Type B pancreatic cell (in vitro differentiated cells): ENCODE data around the gene BABAM2. TPM values are rescaled to one million over a fixed set of nuclear protein-coding genes. Genes with fewer than 3 reads are reported as not detected.

Source experiments
- DNase-seq: peaks from one replicate; pipeline ENCODE4 v3.0.0; 2021; ENCODE audit warnings: mixed read lengths; ENCODE audit not compliant: unreplicated experiment; ENCODE audit errors: extremely low spot score
- H3K27ac Mint-ChIP-seq: 2 replicates; pipeline ENCODE4 v1.8.0; 2021; ENCODE audit warnings: mild to moderate bottlenecking, mixed read lengths
- H3K27me3 Mint-ChIP-seq: 2 replicates; pipeline ENCODE4 v1.8.0; 2021; ENCODE audit warnings: mixed read lengths
- H3K36me3 Mint-ChIP-seq: 2 replicates; pipeline ENCODE4 v1.8.0; 2021; ENCODE audit warnings: mixed read lengths
- H3K4me1 Mint-ChIP-seq: one replicate; pipeline ENCODE4 v1.8.0; 2021; ENCODE audit warnings: mixed read lengths; ENCODE audit not compliant: unreplicated experiment
- H3K4me3 Mint-ChIP-seq: 2 replicates; pipeline ENCODE4 v1.8.0; 2021; ENCODE audit warnings: mild to moderate bottlenecking, mixed read lengths
- H3K9me3 Mint-ChIP-seq: 2 replicates; pipeline ENCODE4 v1.8.0; 2021; ENCODE audit warnings: mixed read lengths
- total RNA-seq: library from RNA; stranded (reverse); gene quantifications from 2 replicates; pipeline ENCODE4 v1.2.1, GENCODE V29; 2021; ENCODE audit warnings: low replicate concordance
- TF ChIP-seq, protein P1 (sequence below): fragments of 200-600 bp; sonication (generic); conservative IDR thresholded peaks from 2 replicates; pipeline ENCODE4 v1.5.0; 2021; ENCODE audit warnings: antibody characterized with exemption, mild to moderate bottlenecking

Gene BABAM2
- total RNA-seq, 1 donor from 2014 or later, result 30.4 TPM

GRCh38 chr2:28233164-28233676 is 342.7 kb downstream of the BABAM2 start:
- peak overlapping the region; percentile 59 for H3K27ac Mint-ChIP-seq
- no peaks in the 10 kb centered on the region for H3K27me3 Mint-ChIP-seq
- peaks cover 6% of the 10 kb centered on the region for H3K36me3 Mint-ChIP-seq
- H3K4me3 Mint-ChIP-seq, result peak overlapping the region; percentile 36
- DNase-seq, result no peak
- peaks cover 23% of the 10 kb centered on the region for H3K4me1 Mint-ChIP-seq
- no peaks in the 10 kb centered on the region for H3K9me3 Mint-ChIP-seq
- TF ChIP-seq, protein P1, sequence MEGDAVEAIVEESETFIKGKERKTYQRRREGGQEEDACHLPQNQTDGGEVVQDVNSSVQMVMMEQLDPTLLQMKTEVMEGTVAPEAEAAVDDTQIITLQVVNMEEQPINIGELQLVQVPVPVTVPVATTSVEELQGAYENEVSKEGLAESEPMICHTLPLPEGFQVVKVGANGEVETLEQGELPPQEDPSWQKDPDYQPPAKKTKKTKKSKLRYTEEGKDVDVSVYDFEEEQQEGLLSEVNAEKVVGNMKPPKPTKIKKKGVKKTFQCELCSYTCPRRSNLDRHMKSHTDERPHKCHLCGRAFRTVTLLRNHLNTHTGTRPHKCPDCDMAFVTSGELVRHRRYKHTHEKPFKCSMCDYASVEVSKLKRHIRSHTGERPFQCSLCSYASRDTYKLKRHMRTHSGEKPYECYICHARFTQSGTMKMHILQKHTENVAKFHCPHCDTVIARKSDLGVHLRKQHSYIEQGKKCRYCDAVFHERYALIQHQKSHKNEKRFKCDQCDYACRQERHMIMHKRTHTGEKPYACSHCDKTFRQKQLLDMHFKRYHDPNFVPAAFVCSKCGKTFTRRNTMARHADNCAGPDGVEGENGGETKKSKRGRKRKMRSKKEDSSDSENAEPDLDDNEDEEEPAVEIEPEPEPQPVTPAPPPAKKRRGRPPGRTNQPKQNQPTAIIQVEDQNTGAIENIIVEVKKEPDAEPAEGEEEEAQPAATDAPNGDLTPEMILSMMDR, result no peak

- peaks cover 6% of the 10 kb centered on the region for H3K36me3 Mint-ChIP-seq
- no peak overlapping the region for H3K27ac Mint-ChIP-seq
- H3K9me3 Mint-ChIP-seq, result no peaks in the 10 kb centered on the region
- TF ChIP-seq, protein P1, result no peak
- no peak for DNase-seq
- H3K27me3 Mint-ChIP-seq, result no peaks in the 10 kb centered on the region
- H3K4me3 Mint-ChIP-seq, result no peak overlapping the region
- peaks cover 23% of the 10 kb centered on the region for H3K4me1 Mint-ChIP-seq
Measured at GRCh38 chr2:28234807-28235206, 344.3 kb downstream of the BABAM2 start.

GRCh38 chr2:28239207-28239606 is 348.7 kb downstream of the BABAM2 start:
- no peak overlapping the region for H3K4me3 Mint-ChIP-seq
- H3K27ac Mint-ChIP-seq, result no peak overlapping the region
- peaks cover under 1% of the 10 kb centered on the region for H3K4me1 Mint-ChIP-seq
- peaks cover 11% of the 10 kb centered on the region for H3K36me3 Mint-ChIP-seq
- DNase-seq, result no peak
- TF ChIP-seq, protein P1, result no peak
- no peaks in the 10 kb centered on the region for H3K27me3 Mint-ChIP-seq
- no peaks in the 10 kb centered on the region for H3K9me3 Mint-ChIP-seq

GRCh38 chr2:28240937-28241336 is 350.4 kb downstream of the BABAM2 start:
- Mint-ChIP-seq H3K27me3 (no peaks in the 10 kb centered on the region), H3K27ac (no peak overlapping the region), H3K4me1 (peaks cover 5% of the 10 kb centered on the region), H3K36me3 (peaks cover 11% of the 10 kb centered on the region), H3K4me3 (no peak overlapping the region), H3K9me3 (no peaks in the 10 kb centered on the region)
- no peak for DNase-seq
- TF ChIP-seq, protein P1, result no peak

GRCh38 chr2:28247290-28247689 is 356.8 kb downstream of the BABAM2 start:
- Mint-ChIP-seq H3K4me3 (no peak overlapping the region), H3K9me3 (no peaks in the 10 kb centered on the region), H3K27me3 (no peaks in the 10 kb centered on the region), H3K27ac (no peak overlapping the region), H3K36me3 (peaks cover 5% of the 10 kb centered on the region), H3K4me1 (peaks cover 19% of the 10 kb centered on the region)
- DNase-seq, result no peak
- TF ChIP-seq, protein P1, result no peak

DNA sequence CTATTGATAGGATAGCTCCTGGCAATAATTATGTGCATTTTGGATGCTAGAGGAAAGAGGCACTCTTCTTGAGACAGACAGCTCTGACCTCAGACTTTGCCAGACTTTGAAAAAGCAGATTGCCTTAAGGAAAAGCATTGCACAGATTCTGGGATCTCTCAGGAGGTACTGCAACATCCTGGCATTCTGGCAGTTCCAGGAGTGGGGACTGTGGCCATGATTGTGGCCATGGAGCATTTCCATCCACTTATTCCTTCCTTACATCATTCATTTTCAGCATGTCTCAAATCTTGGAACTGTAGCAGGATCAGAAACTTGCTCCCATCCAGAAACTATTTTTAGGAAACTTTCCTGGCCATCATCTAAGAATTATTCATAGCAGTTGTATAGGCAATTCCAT is 357.2 kb downstream of the BABAM2 start:
- H3K27ac Mint-ChIP-seq, result no peak overlapping the region
- H3K4me1 Mint-ChIP-seq, result peaks cover 19% of the 10 kb centered on the region
- peaks cover 5% of the 10 kb centered on the region for H3K36me3 Mint-ChIP-seq
- H3K27me3 Mint-ChIP-seq, result no peaks in the 10 kb centered on the region
- H3K4me3 Mint-ChIP-seq, result no peak overlapping the region
- TF ChIP-seq, protein P1, result no peak
- DNase-seq, result no peak
- no peaks in the 10 kb centered on the region for H3K9me3 Mint-ChIP-seq
